ENCODE results near the gene ALKBH3. TPM values are rescaled to one million over a fixed set of nuclear protein-coding genes. Genes with fewer than 3 reads are reported as not detected.

ALKBH3 gene
- total RNA-seq, 4 donors from 2014 or later: 24.1 to 47.2 (median 28.0) TPM

GRCh38 chr11:43927925-43928707 lies 47.5 kb downstream of the ALKBH3 start:
- Histone ChIP-seq H3K9me3 (no peaks in the 10 kb centered on the region), H3K36me3 (peaks cover under 1% of the 10 kb centered on the region), H3K27me3 (no peaks in the 10 kb centered on the region), H3K4me3 (no peak overlapping the region), H3K27ac (no peak overlapping the region), H3K4me1 (peaks cover 21% of the 10 kb centered on the region)
- TF ChIP-seq POLR2AphosphoS5 (IDR thresholded peaks at IDR 0.05) (no peak), POLR2A (IDR thresholded peaks at IDR 0.05) (no peak), EP300 (IDR thresholded peaks at IDR 0.05) (no peak)
- TF ChIP-seq, protein P1, sequence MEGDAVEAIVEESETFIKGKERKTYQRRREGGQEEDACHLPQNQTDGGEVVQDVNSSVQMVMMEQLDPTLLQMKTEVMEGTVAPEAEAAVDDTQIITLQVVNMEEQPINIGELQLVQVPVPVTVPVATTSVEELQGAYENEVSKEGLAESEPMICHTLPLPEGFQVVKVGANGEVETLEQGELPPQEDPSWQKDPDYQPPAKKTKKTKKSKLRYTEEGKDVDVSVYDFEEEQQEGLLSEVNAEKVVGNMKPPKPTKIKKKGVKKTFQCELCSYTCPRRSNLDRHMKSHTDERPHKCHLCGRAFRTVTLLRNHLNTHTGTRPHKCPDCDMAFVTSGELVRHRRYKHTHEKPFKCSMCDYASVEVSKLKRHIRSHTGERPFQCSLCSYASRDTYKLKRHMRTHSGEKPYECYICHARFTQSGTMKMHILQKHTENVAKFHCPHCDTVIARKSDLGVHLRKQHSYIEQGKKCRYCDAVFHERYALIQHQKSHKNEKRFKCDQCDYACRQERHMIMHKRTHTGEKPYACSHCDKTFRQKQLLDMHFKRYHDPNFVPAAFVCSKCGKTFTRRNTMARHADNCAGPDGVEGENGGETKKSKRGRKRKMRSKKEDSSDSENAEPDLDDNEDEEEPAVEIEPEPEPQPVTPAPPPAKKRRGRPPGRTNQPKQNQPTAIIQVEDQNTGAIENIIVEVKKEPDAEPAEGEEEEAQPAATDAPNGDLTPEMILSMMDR (IDR thresholded peaks at IDR 0.05): no peak
- WGBS: 87% methylated on average over 13 of the region's 13 CpGs
- no peak for DNase-seq (ENCODE audit: low spot score in 2 of 2)

DNA sequence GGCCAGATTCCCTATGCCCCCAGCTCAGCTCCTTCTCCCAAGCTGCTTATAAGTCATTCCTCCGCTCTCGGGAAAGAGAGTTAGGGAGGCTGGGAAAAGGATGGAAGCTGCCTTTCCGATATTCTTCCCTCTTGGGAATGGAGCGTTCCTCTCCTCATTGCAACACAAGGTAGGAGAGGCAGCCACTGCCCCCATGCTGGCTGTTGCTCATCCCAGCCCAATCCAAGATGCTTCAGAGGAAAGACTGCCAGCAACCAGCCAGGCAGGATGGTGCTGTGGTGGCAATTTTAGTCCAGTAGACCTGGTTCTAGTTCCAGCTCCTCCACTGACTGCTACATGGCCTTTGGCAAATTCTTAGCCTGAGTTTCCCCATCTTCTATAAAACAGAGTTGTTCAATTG lies 48.1 kb downstream of the ALKBH3 start:
- Histone ChIP-seq H3K4me3 (no peak overlapping the region), H3K27me3 (peaks cover 2% of the 10 kb centered on the region), H3K9me3 (no peaks in the 10 kb centered on the region), H3K27ac (no peak overlapping the region), H3K36me3 (no peaks in the 10 kb centered on the region), H3K4me1 (peaks cover 17% of the 10 kb centered on the region)
- DNase-seq (ENCODE audit: low spot score in 2 of 2): no peak
- WGBS: 96% methylated on average over 4 of the region's 4 CpGs
- TF ChIP-seq POLR2A (IDR thresholded peaks at IDR 0.05) (no peak), EP300 (IDR thresholded peaks at IDR 0.05) (no peak), POLR2AphosphoS5 (IDR thresholded peaks at IDR 0.05) (no peak)

- TF ChIP-seq POLR2AphosphoS5 (IDR thresholded peaks at IDR 0.05) (no peak), POLR2A (IDR thresholded peaks at IDR 0.05) (no peak), EP300 (IDR thresholded peaks at IDR 0.05) (no peak)
- TF ChIP-seq, protein P1 (IDR thresholded peaks at IDR 0.05): no peak
- H3K4me1 ChIP-seq: peaks cover 9% of the 10 kb centered on the region
- no peak overlapping the region for H3K27ac ChIP-seq
- no peak for DNase-seq (ENCODE audit: low spot score in 2 of 2)
- no peak overlapping the region for H3K4me3 ChIP-seq
- WGBS: 68% methylated on average over 10 of the region's 10 CpGs
- H3K27me3 ChIP-seq: peaks cover 11% of the 10 kb centered on the region
- H3K9me3 ChIP-seq: no peaks in the 10 kb centered on the region
- no peaks in the 10 kb centered on the region for H3K36me3 ChIP-seq
These were observed 50.5 kb downstream of the ALKBH3 start for GRCh38 chr11:43930868-43931716.

GRCh38 chr11:43931717-43932039 lies 51.0 kb downstream of the ALKBH3 start:
- Histone ChIP-seq H3K27ac (no peak overlapping the region), H3K27me3 (peaks cover 11% of the 10 kb centered on the region), H3K9me3 (no peaks in the 10 kb centered on the region), H3K4me1 (peaks cover 9% of the 10 kb centered on the region), H3K4me3 (no peak overlapping the region), H3K36me3 (no peaks in the 10 kb centered on the region)
- DNase-seq (ENCODE audit: low spot score in 2 of 2): no peak
- 80% methylated on average over 4 of the region's 4 CpGs for WGBS
- TF ChIP-seq, protein P1 (IDR thresholded peaks at IDR 0.05): no peak
- no peak for TF ChIP-seq POLR2AphosphoS5 (IDR thresholded peaks at IDR 0.05)
- no peak for TF ChIP-seq EP300 (IDR thresholded peaks at IDR 0.05)
- no peak for TF ChIP-seq POLR2A (IDR thresholded peaks at IDR 0.05)

DNA sequence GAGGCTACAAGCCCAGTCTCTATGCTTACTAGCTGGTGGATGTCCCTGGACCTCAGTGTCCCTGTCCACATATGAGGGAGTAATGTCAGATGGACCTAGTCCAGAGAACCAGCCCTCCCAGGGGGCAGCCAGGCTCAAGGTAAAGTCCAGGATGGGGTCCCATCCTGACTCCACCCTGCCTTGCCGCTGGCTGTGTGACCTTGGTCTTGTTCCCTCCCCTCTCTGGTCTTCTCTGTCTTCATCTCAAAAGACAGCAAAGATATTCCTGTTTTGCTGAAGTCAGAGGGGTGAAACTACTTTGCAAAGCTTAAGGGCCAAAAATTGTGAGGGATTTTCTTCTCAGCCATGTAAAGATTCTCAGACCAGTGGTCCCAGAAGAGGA lies 52.6 kb downstream of the ALKBH3 start:
- TF ChIP-seq, protein P1 (IDR thresholded peaks at IDR 0.05): no peak
- TF ChIP-seq EP300 (IDR thresholded peaks at IDR 0.05): no peak
- no peak for TF ChIP-seq POLR2AphosphoS5 (IDR thresholded peaks at IDR 0.05)
- no peak for TF ChIP-seq POLR2A (IDR thresholded peaks at IDR 0.05)
- peaks cover 11% of the 10 kb centered on the region for H3K27me3 ChIP-seq
- no peaks in the 10 kb centered on the region for H3K9me3 ChIP-seq
- H3K27ac ChIP-seq: no peak overlapping the region
- no peak overlapping the region for H3K4me3 ChIP-seq
- peaks cover 9% of the 10 kb centered on the region for H3K4me1 ChIP-seq
- no peaks in the 10 kb centered on the region for H3K36me3 ChIP-seq
- DNase-seq (ENCODE audit: low spot score in 2 of 2): no peak
- WGBS: 100% methylated on average over 1 of the region's 1 CpG
